Medulla oblongata (tissue), 1 donor: Measurements from ENCODE around the gene GBX2.

Experiments
- DNase-seq: peaks from one replicate; pipeline ENCODE4 v3.0.0-alpha.2; 2015; ENCODE audit errors: extremely low spot score

GBX2 gene

GRCh38 chr2:236167297-236168109, 683 bp downstream of the GBX2 start:
- no peak for DNase-seq

- no peak for DNase-seq
Observed at GRCh38 chr2:236166796-236167296, 1.3 kb downstream of the GBX2 start.

GRCh38 chr2:236165842-236166795, 2.1 kb downstream of the GBX2 start:
- DNase-seq: no peak

- DNase-seq: no peak
Observed at GRCh38 chr2:236164925-236165841, 3.0 kb downstream of the GBX2 start.

- DNase-seq: no peak
Observed at GRCh38 chr2:236164201-236164924, 3.8 kb downstream of the GBX2 start.

- no peak for DNase-seq
Observed at GRCh38 chr2:236163471-236164200, 4.5 kb downstream of the GBX2 start.

GRCh38 chr2:236162882-236163470, 5.2 kb downstream of the GBX2 start:
- DNase-seq: no peak

- DNase-seq: no peak
Observed at GRCh38 chr2:236162031-236162845, 5.9 kb downstream of the GBX2 start.

GRCh38 chr2:236161531-236161930, 6.7 kb downstream of the GBX2 start:
- DNase-seq: no peak

- no peak for DNase-seq
Observed at GRCh38 chr2:236161082-236161462, 7.1 kb downstream of the GBX2 start.

- no peak for DNase-seq
Observed at GRCh38 chr2:236160366-236161081, 7.7 kb downstream of the GBX2 start.

GRCh38 chr2:236159778-236160170, 8.4 kb downstream of the GBX2 start:
- DNase-seq: no peak

- no peak for DNase-seq
Observed at GRCh38 chr2:236158969-236159777, 9.0 kb downstream of the GBX2 start.

GRCh38 chr2:236157815-236158498, 10.2 kb downstream of the GBX2 start:
- DNase-seq: no peak

- DNase-seq: no peak
Observed at GRCh38 chr2:236157366-236157765, 10.8 kb downstream of the GBX2 start.

- DNase-seq: no peak
Observed at GRCh38 chr2:236156860-236157194, 11.4 kb downstream of the GBX2 start.
